Urinary bladder (tissue), 4 donors: Measurements from ENCODE around the gene GIT2. TPM values are rescaled to one million over a fixed set of nuclear protein-coding genes. Genes with fewer than 3 reads are reported as not detected.
"Not testable (repeated sequence)": the region's sequence is repeated elsewhere in the genome, so short reads cannot be mapped to it uniquely, and the experiment has no call there.

Source experiments
- DNase-seq: peaks from one replicate; pipeline ENCODE4 v3.0.0-alpha.2; 2015; ENCODE audit errors: extremely low spot score
- H3K27ac ChIP-seq: one replicate; pipeline ENCODE4 v1.5.1; 2013; ENCODE audit warnings: low read depth, mild to moderate bottlenecking, moderate library complexity
- H3K36me3 ChIP-seq: one replicate; pipeline ENCODE4 v1.6.1; 2013; ENCODE audit warnings: mild to moderate bottlenecking, moderate library complexity; ENCODE audit not compliant: insufficient read depth
- H3K4me1 ChIP-seq: one replicate; pipeline ENCODE4 v1.6.1; 2013; ENCODE audit warnings: mild to moderate bottlenecking, moderate library complexity; ENCODE audit not compliant: insufficient read depth
- H3K4me3 ChIP-seq: one replicate; pipeline ENCODE4 v1.5.1; 2013; ENCODE audit warnings: low read depth, low read length
- WGBS: extraction: QIAGEN DNeasy Blood & Tissue Kit; methylation state at CpG from one replicate; pipeline ENCODE4 v1.1.7; 2013; 5-methylcytosine and 5-hydroxymethylcytosine counted together
- polyA plus RNA-seq: library from polyadenylated mRNA; stranded (reverse); fragments of 200-250 nt; gene quantifications from one replicate; pipeline ENCODE4 v1.2.3, GENCODE V29; 2013
- total RNA-seq: library from RNA; depleted of rRNA; stranded (reverse); fragments of >200 nt; gene quantifications from one replicate; pipeline ENCODE4 v1.2.3, GENCODE V29; 2014
- donor health status: healthy with polysubstance abuse.
- donor health status: healthy.

Gene GIT2
- total and polyA plus RNA-seq, 2 donors: 23.0 to 66.0 TPM

DNA sequence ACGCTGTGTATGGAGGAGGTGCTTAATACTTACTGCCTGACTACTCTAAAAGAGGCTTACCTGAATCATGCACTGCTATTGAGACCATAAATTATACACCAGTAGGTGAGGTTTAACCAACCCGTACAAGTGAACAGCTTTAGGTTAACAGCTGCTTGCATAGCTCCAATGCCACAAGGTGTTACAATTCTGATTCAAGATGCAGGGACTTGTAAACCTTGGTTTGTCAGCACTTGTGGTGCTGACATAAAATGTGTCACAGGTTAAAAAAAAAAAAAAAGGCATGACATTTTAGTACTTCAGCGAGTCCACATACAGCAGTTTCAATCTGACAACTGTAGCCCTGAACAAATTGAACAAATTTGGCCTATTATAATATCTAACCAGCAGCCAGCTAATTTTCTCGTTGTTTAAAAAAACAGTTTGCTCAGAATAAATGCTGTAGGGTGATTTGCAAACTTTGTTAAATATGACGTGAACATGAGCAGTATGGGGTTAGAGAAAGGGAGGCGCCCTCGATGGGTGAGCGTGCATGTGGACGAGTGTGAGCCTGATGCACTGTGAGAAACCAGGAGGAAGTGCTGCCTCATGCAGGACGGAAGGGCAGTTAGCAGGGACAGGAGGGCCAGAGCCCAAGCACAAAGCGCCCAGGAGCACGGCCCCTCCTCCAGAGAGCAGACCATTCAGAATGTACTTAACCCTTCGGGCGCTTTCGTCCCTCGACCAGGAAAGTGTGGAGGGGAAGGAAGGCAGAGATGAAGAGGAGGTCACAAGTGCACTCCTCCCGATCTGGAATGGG is 51.4 kb downstream of the GIT2 start:
- Histone ChIP-seq H3K27ac (no peak overlapping the region), H3K4me1 (no peaks in the 10 kb centered on the region), H3K36me3 (peaks cover 2% of the 10 kb centered on the region), H3K4me3 (no peak overlapping the region)
- no peak for DNase-seq
- WGBS: 63% methylated on average over 17 of the region's 17 CpGs

DNA sequence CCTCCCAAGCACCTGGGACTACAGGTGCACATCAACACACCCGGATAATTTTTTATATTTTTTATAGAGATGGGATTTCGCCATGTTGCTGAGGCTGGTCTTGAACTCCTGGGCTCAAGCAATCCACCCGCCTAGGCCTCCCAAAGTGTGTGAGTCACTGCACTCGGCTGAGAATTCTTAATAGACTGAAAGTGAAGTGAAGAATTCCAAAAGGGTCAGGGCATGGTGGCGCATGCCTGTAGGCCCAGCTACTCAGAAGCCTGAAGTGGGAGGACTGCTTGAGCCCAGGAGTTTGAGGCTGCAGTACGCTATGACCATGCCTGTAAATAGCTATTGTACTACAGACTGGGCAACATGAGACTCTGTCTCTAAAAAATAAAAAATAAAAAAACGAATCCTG is 52.4 kb downstream of the GIT2 start:
- WGBS: 94% methylated on average over 7 of the region's 7 CpGs
- H3K4me3 ChIP-seq: no peak overlapping the region
- H3K4me1 ChIP-seq: no peaks in the 10 kb centered on the region
- peaks cover 3% of the 10 kb centered on the region for H3K36me3 ChIP-seq
- no peak for DNase-seq
- no peak overlapping the region for H3K27ac ChIP-seq

DNA sequence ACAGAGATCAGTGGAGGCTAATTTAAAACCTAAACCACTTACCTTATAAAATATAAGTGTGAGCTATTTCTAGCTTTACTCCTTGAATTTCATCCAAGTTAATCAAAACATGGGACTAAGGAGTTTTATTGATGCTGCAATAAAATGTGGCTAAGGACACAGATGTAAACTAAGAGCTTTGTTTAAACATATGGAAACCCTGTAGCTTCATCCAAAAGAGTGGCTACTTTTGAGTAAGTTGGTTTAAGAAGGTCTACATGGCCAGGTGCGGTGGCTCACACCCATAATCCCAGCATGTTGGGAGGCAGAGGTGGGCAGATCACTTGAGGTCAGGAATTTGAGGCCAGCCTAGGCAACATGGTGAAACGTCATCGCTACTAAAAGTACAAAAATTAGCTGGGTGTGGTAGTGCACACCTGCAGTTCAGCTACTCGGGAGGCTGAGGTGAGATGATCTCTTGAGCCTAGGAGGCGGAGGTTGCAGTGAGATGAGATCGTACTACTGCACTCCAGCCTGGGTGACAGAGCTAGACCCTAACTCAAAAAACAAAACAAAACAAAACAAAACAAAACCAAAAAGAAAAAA is 55.7 kb downstream of the GIT2 start:
- Histone ChIP-seq H3K27ac (no peak overlapping the region), H3K4me3 (no peak overlapping the region), H3K4me1 (no peaks in the 10 kb centered on the region), H3K36me3 (peaks cover 2% of the 10 kb centered on the region)
- no peak for DNase-seq
- WGBS: 58% methylated on average over 6 of the region's 6 CpGs

DNA sequence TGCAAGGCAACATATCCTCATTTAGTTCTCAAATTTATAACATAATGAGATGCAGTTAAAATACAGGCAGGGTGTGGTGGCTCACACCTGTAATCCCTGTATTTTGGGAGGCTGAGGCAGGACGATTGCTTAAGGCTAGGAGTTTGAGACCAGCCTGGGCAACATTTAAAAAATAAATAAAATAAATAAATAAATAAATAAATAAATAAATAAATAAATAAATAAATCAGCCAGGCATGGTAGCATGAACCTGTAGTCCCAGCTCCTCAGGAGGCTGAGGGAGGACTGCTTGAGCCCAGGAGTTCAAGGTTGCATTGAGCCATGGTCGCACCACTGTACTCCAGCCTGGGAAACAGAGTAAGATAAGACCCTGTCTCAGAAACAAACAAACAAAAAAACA is 56.7 kb downstream of the GIT2 start:
- no peak overlapping the region for H3K27ac ChIP-seq
- H3K36me3 ChIP-seq: peaks cover 2% of the 10 kb centered on the region
- 90% methylated on average over 2 of the region's 2 CpGs for WGBS
- no peaks in the 10 kb centered on the region for H3K4me1 ChIP-seq
- H3K4me3 ChIP-seq: no peak overlapping the region
- no peak for DNase-seq

DNA sequence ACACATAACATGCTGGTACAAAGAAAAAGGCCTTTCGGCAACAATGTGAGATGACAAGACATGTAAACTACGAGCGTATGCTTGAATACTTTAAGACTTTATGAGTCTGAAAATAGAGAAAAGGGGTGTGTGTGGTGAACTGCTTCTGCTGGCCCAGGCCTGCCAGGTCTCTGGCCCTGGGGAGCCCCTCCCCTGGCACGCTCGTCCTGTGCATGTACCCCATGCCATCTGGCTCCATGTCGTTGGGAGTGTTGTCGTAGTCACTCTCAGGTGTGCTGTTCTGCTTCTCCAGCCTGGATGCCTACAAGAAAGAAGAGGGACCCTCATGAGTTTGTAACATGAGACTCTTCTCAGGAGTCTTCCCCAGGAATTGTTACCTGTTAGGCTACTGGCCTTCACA is 57.2 kb downstream of the GIT2 start:
- Histone ChIP-seq H3K36me3 (peaks cover 2% of the 10 kb centered on the region), H3K27ac (no peak overlapping the region), H3K4me3 (no peak overlapping the region), H3K4me1 (no peaks in the 10 kb centered on the region)
- WGBS: 61% methylated on average over 7 of the region's 7 CpGs
- no peak for DNase-seq

DNA sequence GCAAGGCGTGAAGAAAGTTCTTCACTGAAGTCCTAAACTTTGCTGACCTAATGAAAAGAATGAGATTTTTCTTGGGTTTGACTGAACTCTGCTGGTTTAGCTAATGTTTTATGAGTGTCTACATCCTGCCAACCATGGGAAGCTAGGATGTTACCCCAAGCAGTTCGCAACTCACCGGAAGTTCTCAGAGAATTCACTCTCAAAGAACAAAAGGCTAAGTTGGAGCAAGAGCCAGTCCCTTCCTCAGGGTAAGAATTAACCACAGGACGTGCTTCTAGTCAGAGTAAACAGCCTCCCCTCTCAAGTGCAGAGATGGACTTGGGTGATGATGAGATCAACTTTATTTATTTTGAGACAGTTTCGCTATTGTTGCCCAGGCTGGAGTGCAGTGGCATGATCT is 58.8 kb downstream of the GIT2 start:
- WGBS: 63% methylated on average over 5 of the region's 5 CpGs
- DNase-seq: no peak
- no peak overlapping the region for H3K4me3 ChIP-seq
- no peaks in the 10 kb centered on the region for H3K4me1 ChIP-seq
- peaks cover 2% of the 10 kb centered on the region for H3K36me3 ChIP-seq
- H3K27ac ChIP-seq: peak overlapping the region; percentile 41

DNA sequence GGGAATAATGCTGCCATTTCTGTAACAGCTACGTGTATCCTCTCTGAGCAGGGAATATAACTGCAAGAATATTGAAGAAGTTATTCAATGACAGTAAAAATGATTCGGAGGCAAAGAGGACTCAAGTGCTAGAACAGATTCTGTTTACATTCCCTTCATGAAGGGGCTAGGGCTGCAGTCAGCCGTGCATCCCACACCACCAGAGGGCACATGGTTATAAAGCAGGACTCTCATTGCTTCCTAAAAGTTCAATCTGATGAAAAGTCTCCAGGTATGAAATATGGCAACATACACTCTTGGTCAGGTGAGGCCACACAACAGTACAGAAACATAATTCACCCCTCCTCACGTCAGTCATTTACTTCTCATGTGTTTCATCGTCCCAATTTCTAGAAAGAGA is 62.1 kb downstream of the GIT2 start:
- no peaks in the 10 kb centered on the region for H3K4me1 ChIP-seq
- WGBS: 65% methylated on average over 5 of the region's 5 CpGs
- no peak for DNase-seq
- H3K36me3 ChIP-seq: peaks cover 4% of the 10 kb centered on the region
- no peak overlapping the region for H3K4me3 ChIP-seq
- no peak overlapping the region for H3K27ac ChIP-seq

DNA sequence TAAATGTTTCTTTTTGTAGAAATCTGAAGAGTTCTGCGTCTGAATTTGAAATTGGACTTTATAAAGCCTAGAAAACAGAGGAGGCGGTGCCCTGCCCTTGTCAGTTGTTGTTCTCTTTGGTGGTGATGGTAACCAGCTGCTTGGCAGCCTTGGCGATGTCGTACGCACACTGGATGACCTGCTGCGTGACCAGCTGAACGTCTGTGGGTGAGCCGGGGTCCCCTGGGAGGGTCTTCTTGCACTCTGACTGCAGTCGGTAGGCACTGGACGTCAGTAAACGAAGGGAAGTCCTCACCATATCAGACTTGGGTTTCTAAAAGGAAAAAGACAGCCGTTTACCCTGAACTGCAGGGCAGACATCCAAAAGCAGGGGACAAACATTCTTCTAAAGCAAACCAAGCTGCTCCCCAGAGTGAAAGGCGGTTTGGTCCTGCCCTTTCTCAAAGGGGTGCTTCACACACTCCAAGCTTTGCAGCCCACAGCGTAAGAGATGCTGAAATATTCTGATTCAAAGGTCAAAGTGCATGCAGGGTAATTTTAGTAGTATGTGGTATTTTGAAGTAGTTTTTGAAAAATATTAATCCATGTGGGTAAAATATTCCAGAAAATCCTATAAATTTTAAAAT is 63.2 kb downstream of the GIT2 start:
- peaks cover 2% of the 10 kb centered on the region for H3K36me3 ChIP-seq
- H3K27ac ChIP-seq: no peak overlapping the region
- 61% methylated on average over 14 of the region's 14 CpGs for WGBS
- H3K4me3 ChIP-seq: no peak overlapping the region
- H3K4me1 ChIP-seq: no peaks in the 10 kb centered on the region
- no peak for DNase-seq

DNA sequence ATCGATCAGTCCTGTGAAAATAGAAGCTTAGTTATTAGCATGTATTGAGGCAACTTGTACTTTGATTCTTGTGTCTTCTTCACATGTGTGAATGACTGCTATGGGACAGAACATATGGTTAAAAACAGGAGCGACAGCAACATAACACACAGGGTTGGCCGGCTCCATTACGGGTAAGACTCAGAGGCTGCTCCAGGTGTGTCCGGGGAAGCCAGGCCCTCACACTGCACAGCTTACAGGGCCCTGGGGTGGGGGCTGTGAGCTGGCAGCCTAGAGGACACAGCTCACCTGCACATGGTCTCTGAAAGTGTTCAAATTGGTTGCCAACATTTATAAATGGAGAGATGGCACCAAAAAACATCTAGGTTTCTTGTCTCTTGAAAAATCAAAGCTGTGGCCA is 65.0 kb downstream of the GIT2 start:
- no peak overlapping the region for H3K27ac ChIP-seq
- DNase-seq: no peak
- WGBS: 91% methylated on average over 5 of the region's 5 CpGs
- no peak overlapping the region for H3K4me3 ChIP-seq
- no peaks in the 10 kb centered on the region for H3K4me1 ChIP-seq
- H3K36me3 ChIP-seq: peaks cover 2% of the 10 kb centered on the region

DNA sequence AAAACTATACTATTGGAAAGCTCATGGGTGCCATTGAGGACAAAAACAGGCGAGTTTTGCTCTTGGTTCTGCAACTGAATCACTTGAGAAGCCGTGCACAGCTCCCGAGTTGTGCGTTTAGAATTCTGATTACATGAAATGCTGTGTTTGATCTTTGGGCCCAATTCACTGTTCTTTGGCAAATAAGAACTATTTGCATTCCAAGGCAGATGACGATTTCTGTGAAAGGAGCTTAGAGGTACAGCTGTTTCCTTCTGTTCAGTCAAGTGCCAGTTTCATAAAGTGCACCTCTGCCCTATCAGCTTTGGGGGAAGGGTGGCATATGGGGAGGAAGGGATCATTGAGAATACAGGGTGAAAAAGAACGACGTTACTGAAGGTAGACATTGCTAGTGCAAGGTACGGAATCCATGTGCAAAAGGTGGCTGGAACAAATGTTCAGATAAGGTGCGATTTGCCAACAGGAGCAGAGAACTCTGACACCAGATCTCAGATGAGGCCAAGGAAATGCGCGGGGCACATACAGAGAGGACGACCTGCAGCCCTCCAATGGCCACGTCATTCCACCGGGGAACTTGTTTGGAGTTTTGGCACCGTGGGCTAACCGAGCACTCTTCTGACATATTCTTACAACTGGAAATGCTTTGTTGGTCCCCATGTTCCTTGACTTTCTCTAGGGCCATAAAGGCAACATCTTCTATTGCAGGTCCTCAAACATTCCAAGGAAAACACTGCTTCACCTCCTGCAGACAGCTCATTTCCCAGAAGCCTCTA is 66.0 kb downstream of the GIT2 start:
- Histone ChIP-seq H3K27ac (no peak overlapping the region), H3K4me3 (no peak overlapping the region), H3K4me1 (no peaks in the 10 kb centered on the region), H3K36me3 (peaks cover 2% of the 10 kb centered on the region)
- DNase-seq: no peak
- WGBS: 77% methylated on average over 16 of the region's 16 CpGs

DNA sequence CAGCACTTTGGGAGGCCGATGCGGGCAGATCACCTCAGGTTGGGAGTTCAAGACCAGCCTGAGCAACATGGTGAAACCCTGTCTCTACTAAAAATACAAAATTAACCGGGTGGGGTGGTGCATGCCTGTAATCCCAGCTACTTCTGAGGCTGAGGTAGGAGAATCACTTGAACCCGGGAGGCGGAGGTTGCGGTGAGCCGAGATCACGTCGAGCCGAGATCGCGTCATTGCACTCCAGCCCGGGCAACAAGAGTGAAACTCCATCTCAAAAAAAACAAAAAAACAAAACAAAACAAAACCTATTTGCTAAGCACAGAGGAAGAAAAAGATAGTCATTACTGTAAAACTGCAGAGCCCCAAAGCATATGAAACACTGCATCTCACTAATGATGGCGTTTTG is 66.8 kb downstream of the GIT2 start:
- not testable (repeated sequence) for H3K36me3 ChIP-seq, DNase-seq, H3K4me3 ChIP-seq, H3K4me1 ChIP-seq, H3K27ac ChIP-seq
- WGBS: 91% methylated on average over 14 of the region's 14 CpGs

DNA sequence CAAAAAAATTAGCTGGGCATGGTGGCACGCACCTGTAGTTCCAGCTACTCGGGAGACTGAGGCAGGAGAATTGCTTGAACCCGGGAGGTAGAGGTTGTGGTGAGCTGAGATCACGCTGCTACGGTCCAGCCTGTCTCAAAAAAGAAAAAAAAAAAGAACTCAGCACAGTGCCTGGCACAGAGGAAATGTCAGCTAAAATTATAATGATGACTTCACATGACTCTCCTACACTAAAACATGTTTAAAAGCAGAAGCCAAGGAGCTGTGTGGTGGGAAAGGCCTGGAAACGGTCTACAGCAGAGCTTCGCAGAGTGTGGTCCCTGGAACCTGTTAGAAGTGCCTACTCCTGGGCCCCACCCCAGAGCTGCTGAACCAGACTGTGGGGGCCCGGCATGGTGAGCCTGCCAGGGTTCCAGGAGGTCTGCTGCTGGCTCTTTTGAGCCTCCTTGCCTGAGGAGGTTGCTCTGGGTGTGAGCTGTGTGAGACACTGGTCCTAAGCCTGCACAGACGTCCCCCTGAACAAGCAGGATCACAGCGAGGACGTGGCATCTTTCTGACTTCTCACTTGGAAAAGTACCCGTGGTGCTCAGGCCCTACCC is 68.0 kb downstream of the GIT2 start:
- no peak for DNase-seq
- H3K4me1 ChIP-seq: no peaks in the 10 kb centered on the region
- no peak overlapping the region for H3K27ac ChIP-seq
- WGBS: 94% methylated on average over 12 of the region's 12 CpGs
- H3K4me3 ChIP-seq: no peak overlapping the region
- peaks cover 2% of the 10 kb centered on the region for H3K36me3 ChIP-seq

DNA sequence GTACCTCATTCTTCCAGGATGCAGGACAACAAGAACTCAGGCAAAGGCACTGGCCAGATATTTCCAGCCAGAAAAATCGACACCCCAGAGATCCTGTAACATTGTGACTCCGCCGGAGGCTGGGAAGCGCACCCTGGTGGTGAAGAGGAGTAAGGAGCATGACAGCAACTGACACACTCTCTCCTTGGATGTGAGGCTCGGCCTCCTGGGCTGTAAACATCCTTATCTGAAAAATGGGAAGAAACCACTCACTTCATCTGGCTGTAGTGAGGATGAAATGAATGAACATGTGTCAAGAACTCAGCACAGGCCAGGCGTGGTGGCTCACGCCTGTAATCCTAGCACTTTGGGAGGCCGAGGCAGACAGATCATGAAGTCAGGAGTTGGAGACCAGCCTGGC is 68.5 kb downstream of the GIT2 start:
- DNase-seq: no peak
- 78% methylated on average over 8 of the region's 8 CpGs for WGBS
- H3K27ac ChIP-seq: no peak overlapping the region
- H3K4me1 ChIP-seq: no peaks in the 10 kb centered on the region
- H3K4me3 ChIP-seq: no peak overlapping the region
- H3K36me3 ChIP-seq: peaks cover 2% of the 10 kb centered on the region
